Tibial nerve (tissue), 4 donors: Measurements from ENCODE around the gene PSMC1. TPM values are rescaled to one million over a fixed set of nuclear protein-coding genes. Genes with fewer than 3 reads are reported as not detected.
"Not testable (repeated sequence)": the region's sequence is repeated elsewhere in the genome, so short reads cannot be mapped to it uniquely, and the experiment has no call there.

Experiments used
- DNase-seq, 2 donors: peaks; one replicate each; pipeline ENCODE4 v3.0.0-alpha.2; 2019; ENCODE audit warnings: low spot score in 2 of 2
- H3K27ac ChIP-seq, 4 donors: fragments of 200-600 bp; sonication (generic) in 3 of 4; one replicate each; pipeline ENCODE4 v1.5.1; 2017 to 2019; ENCODE audit warnings: mild to moderate bottlenecking in 1 of 4
- H3K27me3 ChIP-seq, 2 donors: fragments of 200-600 bp; sonication (generic) in 1 of 2; one replicate each; pipeline versions ENCODE4 v1.5.1 to v1.6.0; 2017 to 2019
- H3K36me3 ChIP-seq, 3 donors: fragments of 200-600 bp; sonication (generic); one replicate each; pipeline ENCODE4 v1.5.1; 2018 to 2019
- H3K4me1 ChIP-seq, 4 donors: fragments of 200-600 bp; sonication (generic) in 3 of 4; one replicate each; pipeline ENCODE4 v1.5.1; 2017 to 2019
- H3K4me3 ChIP-seq, 4 donors: fragments of 200-600 bp; sonication (generic) in 3 of 4; one replicate each; pipeline ENCODE4 v1.5.1; 2017 to 2019; ENCODE audit warnings: mild to moderate bottlenecking in 1 of 4, moderate library complexity in 1 of 4
- H3K9me3 ChIP-seq, 4 donors: fragments of 200-600 bp; sonication (generic) in 3 of 4; one replicate each; pipeline ENCODE4 v1.5.1; 2017 to 2019
- CTCF ChIP-seq, 5 experiments: fragments of 200-600 bp in 3 of 5; fragments of 450-650 bp in 2 of 5; sonication (generic) in 3 of 5; IDR thresholded peaks; one replicate each; pipeline ENCODE4 v1.5.1; 2016 to 2019; ENCODE audit warnings: antibody characterized with exemption in 5 of 5, mild to moderate bottlenecking in 3 of 5, moderate library complexity in 2 of 5
- EP300 ChIP-seq, 2 donors: sonication (generic); formaldehyde crosslinking; IDR thresholded peaks; one replicate each; pipeline ENCODE4 v1.6.1; 2017; ENCODE audit warnings: antibody characterized with exemption in 2 of 2, mild to moderate bottlenecking in 1 of 2
- POLR2A ChIP-seq, 2 donors: fragments of 450-650 bp; IDR thresholded peaks; one replicate each; pipeline ENCODE4 v1.6.1; 2017; ENCODE audit warnings: antibody characterized with exemption in 2 of 2, mild to moderate bottlenecking in 2 of 2, moderate library complexity in 2 of 2
- WGBS, 2 donors: methylation state at CpG; one replicate each; pipeline ENCODE4 v1.1.5; 2018; 5-methylcytosine and 5-hydroxymethylcytosine counted together
- total RNA-seq, 4 donors: library from RNA; depleted of rRNA; stranded (reverse); fragments of >200 nt; gene quantifications; one replicate each; pipeline ENCODE4 v1.1.0, GENCODE V29; 2016

Gene PSMC1
- total RNA-seq, result 100 to 1,000 TPM in 1 of 4 donors, 10 to 100 TPM in 3; 48.9 to 108 (median 76.8) TPM

- Histone ChIP-seq H3K27ac (peak within 1 kb of the TSS; percentile 61 to 91 (median 84)), H3K36me3 (peaks cover 2 to 27% (median 6%) of the 10 kb centered on the region in 3 donors), H3K9me3 (no peaks in the 10 kb centered on the region), H3K27me3 (no peaks in the 10 kb centered on the region), H3K4me3 (peak within 1 kb of the TSS; percentile 83 to 93 (median 91)), H3K4me1 (peaks cover 0 to 21% (median 14%) of the 10 kb centered on the region in 4 donors)
- WGBS, 2 donors, result 0% methylated on average over 48 to 50 of the region's 55 CpGs
- TF ChIP-seq CTCF (IDR thresholded peaks at IDR 0.05), result peak in 2 of 5 experiments; percentile 25 to 47
- TF ChIP-seq EP300 (IDR thresholded peaks at IDR 0.05), result peak; percentile 62 to 94
- TF ChIP-seq POLR2A (IDR thresholded peaks at IDR 0.05), result peak; percentile 29 to 40
- DNase-seq, result peak; percentile 74 to 87
Observed at GRCh38 chr14:90256354-90257131, at the start of gene PSMC1. TSS of gene PSMC1 (plus strand) at chr14:90256553. CDS start at chr14:90256598, 45 bp downstream.

- H3K27me3 ChIP-seq, result no peaks in the 10 kb centered on the region
- H3K4me1 ChIP-seq, result no peaks in the 10 kb centered on the region
- no peak for TF ChIP-seq EP300 (IDR thresholded peaks at IDR 0.05)
- no peak for TF ChIP-seq CTCF (IDR thresholded peaks at IDR 0.05)
- no peak for TF ChIP-seq POLR2A (IDR thresholded peaks at IDR 0.05)
- DNase-seq, result no peak
- 87 to 92% methylated on average over 6 to 7 of the region's 7 CpGs for WGBS, 2 donors
- no peaks in the 10 kb centered on the region for H3K36me3 ChIP-seq
- peaks cover 0 to 15% (median 0%) of the 10 kb centered on the region in 4 donors for H3K9me3 ChIP-seq
- no peak overlapping the region for H3K27ac ChIP-seq
- no peak overlapping the region for H3K4me3 ChIP-seq
Observed at GRCh38 chr14:90213099-90213748, 43.1 kb upstream of the PSMC1 start.

- no peak for DNase-seq
- Histone ChIP-seq H3K9me3 (peaks cover 0 to 19% (median 0%) of the 10 kb centered on the region in 4 donors), H3K36me3 (no peaks in the 10 kb centered on the region), H3K27me3 (no peaks in the 10 kb centered on the region), H3K4me3 (no peak overlapping the region), H3K27ac (no peak overlapping the region), H3K4me1 (no peaks in the 10 kb centered on the region)
- WGBS, 2 donors, result 79 to 87% methylated on average over 4 of the region's 4 CpGs
- TF ChIP-seq CTCF (IDR thresholded peaks at IDR 0.05), result no peak
- no peak for TF ChIP-seq EP300 (IDR thresholded peaks at IDR 0.05)
- no peak for TF ChIP-seq POLR2A (IDR thresholded peaks at IDR 0.05)
Observed at GRCh38 chr14:90228478-90228877, 27.9 kb upstream of the PSMC1 start.

- H3K4me1 ChIP-seq, H3K36me3 ChIP-seq, H3K4me3 ChIP-seq, H3K27me3 ChIP-seq, DNase-seq, H3K27ac ChIP-seq: not testable (repeated sequence)
- 91 to 100% methylated on average over 1 of the region's 1 CpG for WGBS, 2 donors
- H3K9me3 ChIP-seq, result peaks cover 0 to 11% (median 0%) of the 10 kb centered on the region in 4 donors
Observed at GRCh38 chr14:90229942-90230341, 26.4 kb upstream of the PSMC1 start.

GRCh38 chr14:90235179-90235976 lies 21.0 kb upstream of the PSMC1 start:
- DNase-seq, result peak in 1 of 2 donors; percentile 48
- peaks cover 0 to 44% (median 11%) of the 10 kb centered on the region in 4 donors for H3K9me3 ChIP-seq
- peaks cover 0 to 4% (median 0%) of the 10 kb centered on the region in 4 donors for H3K4me1 ChIP-seq
- no peaks in the 10 kb centered on the region for H3K36me3 ChIP-seq
- H3K4me3 ChIP-seq, result no peak overlapping the region
- 18 to 23% methylated on average over 17 to 25 of the region's 25 CpGs for whole genome bisulfite sequencing, 2 donors
- no peaks in the 10 kb centered on the region for H3K27me3 ChIP-seq
- no peak overlapping the region for H3K27ac ChIP-seq
- peak; percentile 68 to 91 (median 70) for TF ChIP-seq CTCF (IDR thresholded peaks at IDR 0.05)
- TF ChIP-seq POLR2A (IDR thresholded peaks at IDR 0.05), result no peak
